NCI-H1105 treated with DMSO at 0.1 percent for 48 hours (cell line): ENCODE data around the gene PCDH9.
"Not testable (repeated sequence)": the region's sequence is repeated elsewhere in the genome, so short reads cannot be mapped to it uniquely, and the experiment has no call there.

Source experiments
- DNase-seq: peaks from one replicate; lab custom pipeline; 2025; lab: John Stamatoyannopoulos, UW

Gene PCDH9

DNA sequence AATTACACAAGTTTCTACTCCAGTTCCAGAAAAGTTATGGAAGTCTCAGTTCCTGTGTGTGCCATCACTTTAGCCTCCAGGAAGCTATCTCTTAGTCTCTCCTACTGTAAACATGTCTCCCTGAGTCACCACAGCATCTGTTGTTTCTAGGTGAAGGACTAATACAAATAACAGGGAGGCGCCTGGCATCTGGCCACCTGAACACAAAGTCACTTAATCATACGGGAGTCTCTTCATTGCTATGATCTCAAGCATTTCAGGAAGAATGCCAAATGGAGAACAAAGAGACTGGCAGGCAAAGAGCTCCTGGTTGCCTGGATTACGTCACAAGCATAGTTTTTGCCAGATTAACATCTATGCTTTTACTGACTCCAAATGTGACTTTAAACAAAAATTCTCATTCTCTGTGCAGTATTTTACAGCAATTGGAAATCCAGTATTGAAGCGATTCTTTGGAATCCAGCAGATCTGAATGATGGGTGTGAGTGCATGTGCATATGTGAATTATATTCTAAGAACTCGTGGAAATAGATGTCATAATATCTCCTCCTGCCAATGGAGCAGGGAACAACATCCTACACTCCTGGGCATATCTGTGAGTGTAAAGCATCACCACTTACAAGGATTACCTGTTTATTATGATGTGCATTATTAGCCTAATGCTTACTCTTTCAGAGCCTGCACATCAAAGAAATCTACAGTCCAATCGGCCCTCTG is 572.8 kb downstream of the PCDH9 start:
- peak; percentile 100 for DNase-seq

DNA sequence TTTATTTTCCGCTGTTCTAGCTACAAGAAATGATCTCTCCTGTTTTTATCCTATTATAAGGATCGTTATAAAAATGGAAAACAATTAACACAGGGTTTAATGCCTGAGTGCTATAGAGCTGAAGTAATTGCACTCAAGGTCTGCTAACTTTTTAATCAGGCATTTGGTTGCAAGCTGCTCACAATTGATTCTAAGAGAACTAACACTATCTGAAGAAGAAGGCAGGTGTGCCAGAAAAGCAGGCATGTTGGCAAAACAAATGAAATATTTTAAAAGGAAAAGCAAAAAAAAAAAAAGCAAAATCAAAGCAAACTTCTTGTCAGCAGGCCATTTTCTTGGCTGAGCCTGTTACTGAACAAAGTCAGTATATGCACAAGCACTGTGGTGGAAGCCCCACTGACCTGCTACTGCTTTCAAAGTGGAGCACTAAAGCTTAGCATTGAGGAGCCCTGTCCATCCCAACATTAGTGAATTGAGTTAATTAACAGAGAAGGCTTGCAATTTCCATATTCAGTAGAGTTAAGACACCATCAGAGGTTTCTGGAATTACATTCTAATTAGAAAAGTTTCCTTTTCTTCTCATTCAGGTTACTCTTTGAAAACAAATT is 574.2 kb downstream of the PCDH9 start:
- DNase-seq, result peak; percentile 94

DNA sequence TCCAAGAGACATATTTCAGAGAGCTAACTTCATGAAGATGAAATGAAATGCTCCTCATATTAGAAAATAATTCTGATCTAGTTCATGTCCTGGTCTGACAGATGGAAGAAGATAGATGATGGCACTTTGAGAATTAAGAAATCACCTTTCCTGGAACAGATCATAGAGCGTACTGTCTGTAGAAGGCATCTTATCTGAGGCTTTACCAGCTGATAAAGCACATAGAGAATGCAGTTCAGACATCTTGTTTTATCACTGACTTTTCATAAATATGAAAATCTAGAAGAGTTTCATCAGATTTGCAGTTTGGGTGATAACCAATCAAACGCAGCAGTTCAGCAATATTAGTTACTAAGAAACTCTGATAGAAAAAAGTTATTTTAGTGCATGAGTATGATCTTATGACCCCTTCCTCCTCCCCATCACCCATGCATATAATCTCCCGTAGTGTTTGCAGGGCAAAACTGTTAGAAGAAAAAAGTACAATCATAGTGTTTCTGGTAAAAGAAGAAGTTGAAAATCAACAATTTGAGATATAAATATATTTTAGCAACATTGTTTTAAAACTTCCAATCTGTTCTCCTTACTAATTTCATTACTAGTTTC is 585.2 kb downstream of the PCDH9 start:
- no peak for DNase-seq

DNA sequence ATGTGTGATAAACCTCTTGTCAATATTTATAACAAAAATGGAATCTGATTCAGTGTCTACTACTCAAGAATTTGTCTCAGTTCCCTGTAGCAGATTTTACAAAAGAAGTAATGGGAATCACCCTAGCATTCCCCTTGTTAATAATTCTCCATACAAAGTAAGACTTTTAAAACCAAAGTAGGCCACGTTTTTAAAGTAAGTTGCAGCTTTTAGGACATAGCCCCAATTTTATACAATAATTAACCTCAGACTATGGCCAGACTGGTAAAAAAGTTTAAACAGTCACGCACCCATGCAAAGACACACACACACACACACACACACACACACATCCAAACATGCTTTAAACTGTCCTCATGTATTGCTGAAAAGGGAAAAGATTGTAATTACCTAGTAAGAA is 589.9 kb downstream of the PCDH9 start:
- no peak for DNase-seq

DNA sequence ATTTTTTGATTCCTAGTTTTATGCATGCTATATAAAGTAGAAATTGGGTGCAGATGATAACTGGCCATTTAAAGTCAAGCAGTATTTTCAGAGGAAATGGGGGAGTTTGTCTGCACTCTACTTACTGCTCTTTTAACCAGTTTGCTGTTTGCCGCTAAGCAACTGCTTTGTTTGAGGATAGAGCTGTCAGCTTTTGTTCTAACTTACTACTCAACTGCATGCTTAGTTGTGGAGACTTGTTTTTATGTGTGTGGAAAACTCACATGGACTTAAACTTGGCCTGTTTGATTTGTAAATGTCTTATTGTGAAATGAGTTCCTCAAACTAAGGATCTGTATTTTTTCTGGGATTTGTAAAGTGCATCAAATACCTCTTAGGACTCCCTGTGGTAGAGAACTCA is 591.1 kb downstream of the PCDH9 start:
- no peak for DNase-seq

DNA sequence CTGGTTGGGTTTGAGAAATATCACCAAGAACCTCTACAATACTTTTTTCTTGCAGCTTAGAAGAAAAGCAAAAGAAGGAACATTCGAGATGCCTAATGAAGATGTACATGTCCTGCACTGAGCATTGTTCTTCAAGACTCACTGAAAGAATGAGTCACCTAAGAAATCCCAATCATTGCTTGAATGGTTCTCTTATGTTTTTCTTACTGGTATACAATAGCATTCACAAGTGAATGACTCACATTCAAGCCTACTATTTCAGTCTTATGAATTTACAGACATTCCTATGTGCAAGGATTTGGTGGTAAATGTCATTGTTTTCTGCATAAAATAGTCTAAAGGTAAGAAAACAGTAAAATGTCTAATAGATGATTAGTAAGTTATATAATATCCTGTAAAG is 594.6 kb downstream of the PCDH9 start:
- no peak for DNase-seq

DNA sequence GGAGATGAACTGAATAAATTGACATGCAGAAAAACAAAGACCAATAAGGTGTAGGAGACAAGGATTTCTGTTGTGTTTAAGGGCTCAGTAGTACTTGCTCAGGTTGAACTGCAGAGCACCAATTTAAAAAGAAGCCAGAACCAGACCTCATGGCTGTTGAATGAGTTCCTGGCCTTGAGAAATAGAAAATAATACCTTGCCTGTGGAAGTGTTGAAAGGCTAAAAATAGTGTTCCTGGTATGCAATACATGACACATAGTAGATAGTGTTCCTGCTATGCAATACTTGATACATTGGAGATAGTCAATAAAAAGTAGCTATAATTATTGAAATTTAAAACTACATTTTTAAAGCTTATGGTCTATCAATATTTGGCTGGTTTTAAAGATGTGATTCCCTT is 595.8 kb downstream of the PCDH9 start:
- no peak for DNase-seq

DNA sequence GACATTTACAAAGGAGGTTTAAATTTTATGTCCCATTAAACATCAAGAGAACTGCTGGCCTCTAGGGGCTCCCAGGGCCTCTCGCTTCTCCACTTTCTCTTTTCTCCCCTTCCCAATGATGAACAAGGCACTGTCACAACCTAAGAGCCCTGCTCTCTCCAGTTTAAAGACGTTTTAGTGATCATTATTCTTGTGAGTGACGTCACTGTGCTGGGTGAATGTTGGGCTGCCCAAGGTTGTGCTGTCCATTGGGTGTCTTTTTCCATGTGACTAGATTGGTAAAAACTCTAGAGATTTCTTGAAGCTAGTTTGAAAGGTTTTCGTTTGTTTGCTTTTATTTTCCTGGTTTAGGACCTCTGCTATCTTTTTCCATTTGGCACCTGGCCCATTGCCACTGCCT is 602.6 kb downstream of the PCDH9 start:
- no peak for DNase-seq

DNA sequence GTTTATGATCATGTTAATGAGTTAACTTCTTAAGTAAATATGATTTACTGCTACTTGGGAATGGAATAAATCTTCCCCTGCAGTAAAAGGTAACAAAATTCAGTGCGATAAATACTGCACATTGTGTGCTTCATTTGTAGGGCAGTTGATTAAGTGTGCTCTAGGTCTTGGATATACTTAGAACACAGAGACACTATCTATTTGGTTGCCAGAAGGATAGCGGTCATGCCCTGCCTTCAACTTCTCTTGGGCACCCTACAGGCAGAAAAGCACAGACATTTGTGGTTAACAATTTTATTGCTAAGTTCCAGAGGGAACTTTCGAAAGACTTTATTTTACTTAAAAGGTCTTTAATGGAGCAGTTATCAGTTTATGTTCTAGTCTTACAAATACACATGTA is 605.8 kb downstream of the PCDH9 start:
- DNase-seq, result no peak

DNA sequence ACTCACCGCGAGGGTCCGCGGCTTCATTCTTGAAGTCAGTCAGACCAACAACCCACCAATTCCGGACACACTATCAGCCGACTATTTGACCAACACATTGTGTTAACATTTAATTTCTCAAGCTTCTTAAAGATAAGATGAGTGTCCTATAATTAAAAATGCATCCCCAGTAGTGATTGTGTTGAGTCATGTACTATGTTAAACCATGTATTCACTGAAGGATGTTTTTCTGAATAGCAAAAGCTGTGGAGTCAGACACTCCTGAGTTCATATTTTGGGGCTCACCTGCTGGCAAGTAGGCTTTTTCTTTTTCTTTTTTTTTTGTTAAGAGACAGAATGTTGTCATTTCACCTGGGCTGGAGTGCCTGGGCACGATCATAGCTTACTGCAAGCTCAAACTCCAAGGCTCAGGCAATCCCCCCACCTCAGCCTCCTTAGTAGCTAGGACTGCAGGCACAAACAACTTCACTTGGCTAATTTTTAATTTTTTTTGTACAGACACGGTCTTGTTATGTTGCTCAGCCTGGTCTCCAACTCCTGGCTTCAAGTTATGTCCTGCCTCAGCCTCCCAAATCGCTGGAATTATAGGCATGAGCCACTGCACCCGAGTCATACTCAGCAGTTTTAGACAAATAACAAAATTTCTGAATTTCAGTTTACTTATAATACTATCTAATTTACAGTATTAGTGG is 606.9 kb downstream of the PCDH9 start:
- no peak for DNase-seq

DNA sequence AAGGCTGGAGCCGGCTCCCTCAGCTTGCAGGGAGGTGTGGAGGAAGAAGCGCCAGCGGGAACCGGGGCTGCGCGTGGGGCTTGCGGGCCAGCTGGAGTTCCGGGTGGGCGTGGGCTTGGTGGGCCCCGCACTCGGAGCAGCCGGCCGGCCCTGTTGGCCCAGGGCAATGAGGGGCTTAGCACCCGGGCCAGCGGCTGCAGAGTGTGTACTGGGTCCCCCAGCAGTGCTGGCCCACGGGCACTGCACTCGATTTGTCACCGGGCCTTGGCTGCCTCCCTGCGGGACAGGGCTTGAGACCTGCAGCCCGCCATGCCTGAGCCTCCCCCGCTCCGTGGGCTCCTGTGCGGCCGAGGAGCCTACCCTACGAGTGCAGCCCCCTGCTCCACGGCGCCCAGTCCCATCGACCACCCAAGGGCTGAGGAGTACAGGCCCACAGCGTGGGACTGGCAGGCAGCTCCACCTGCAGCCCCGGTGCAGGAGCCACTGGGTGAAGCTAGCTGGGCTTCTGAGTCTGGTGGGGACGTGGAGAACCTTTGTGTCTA is 608.2 kb downstream of the PCDH9 start:
- not testable (repeated sequence) for DNase-seq

DNA sequence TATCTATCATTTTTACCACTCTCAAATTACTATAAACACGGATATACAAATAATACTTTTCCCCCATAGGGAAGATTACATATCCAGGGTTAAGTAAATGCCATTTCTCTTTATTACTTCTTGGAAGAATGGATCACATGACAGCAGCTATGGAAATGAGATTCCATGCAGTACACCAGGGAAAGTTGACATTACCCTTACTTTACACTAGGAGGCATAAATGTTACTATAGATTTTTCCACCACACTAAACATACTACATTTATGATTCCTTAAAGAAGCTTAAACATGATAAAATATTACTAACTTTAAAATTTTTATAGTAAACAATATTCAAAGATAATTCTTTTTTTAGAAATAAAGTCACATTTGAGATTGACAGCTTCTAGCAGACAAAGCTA is 611.4 kb downstream of the PCDH9 start:
- peak; percentile 47 for DNase-seq

DNA sequence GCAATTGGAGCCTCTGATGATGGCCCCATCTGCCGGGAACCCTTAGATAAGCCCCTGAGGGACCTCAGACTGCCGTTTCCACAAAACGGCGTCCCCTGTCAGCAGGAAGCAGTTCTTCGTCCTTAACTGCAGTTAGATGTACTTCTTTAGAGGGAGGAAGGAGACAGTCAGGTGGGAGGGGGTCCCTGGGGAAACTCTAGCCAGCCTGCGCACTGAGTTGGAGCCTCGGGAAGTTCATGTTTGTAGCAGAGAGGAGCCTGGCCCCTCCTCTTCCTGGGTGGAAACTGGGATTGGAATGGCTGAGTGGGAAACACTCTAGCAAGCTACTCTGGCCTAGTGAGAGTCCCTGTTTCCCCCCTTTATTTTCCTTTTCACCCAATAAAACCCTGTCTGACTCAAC is 612.4 kb downstream of the PCDH9 start:
- no peak for DNase-seq

DNA sequence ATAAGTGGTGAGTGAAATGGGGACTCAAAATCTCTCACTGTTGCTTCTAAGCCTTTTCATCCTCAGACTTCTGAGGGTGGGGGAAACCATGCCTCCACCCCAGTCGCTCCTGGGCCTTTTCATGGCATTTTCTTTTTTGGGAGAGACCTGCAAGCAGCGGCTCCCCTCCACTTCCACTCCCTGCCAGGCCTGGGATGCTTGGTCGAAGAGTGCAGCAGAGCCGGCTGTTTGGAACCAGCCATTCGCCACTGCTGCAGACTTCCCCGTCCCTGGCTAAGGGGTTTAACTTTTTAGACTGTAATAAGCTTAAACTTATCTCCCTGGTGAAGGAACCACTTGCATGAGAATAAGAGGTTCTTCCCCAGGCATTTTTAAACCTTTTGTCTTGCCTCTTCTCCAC is 617.2 kb downstream of the PCDH9 start:
- DNase-seq, result no peak

DNA sequence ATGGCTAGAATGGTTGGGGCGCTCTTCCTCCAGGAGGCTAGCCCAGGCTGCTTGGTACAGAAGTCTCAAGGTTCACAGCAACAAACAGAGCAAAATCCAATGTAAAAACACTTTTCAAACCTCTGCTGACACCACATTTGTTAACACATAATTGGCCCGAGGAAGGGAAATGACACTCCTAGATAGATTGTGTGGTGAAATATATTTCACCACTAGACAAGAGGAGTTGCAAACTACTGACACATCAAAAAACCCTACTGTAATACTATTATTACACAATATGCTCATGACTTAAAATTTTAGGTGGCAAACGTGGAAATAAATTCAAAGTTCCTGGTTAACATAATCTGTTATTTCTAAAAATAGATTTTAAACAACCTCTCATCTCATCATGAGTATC is 643.6 kb downstream of the PCDH9 start:
- DNase-seq, result no peak

DNA sequence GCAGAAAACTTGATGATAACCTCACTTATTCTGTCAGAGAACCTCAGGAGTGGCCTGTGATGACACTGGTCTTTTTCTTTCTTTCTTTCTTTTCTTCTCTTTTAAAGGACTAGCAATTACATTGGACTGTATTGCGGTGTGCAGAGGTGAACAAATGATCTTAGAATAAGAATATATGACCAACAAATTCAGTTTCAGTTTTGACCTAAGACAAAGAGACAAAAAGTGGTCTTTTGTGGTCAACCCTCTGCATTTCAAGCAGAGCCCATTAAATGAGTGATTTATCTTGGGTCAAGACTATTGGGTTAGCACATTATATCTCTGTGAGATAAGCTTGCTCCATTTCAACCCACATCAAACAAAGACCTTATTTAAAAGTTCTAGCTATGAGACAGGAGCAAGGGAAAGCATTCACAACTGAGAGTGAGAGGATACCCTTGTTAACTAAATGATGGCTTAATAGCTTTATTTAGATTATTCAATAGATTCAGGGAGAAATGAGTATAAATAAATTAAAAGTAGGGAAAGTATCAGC is 644.4 kb downstream of the PCDH9 start:
- DNase-seq, result no peak

DNA sequence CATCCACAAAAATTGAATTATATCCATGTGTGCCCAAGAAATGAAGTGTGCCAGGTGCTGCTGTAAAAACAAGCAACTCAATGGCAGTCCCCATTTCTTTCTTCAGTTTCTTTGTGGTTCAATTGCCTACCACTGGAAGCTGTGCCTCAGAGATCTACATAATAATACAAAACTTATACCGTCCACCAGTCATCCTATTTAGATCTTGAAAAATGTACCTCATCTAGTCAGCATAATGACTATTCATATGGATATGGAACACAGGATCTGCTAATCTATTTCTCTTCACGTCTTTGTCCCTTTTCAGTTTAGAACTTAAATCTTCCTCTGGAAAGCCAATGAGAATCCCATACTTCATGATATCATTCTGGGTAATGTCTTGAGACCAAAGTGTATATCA is 648.5 kb downstream of the PCDH9 start:
- no peak for DNase-seq

DNA sequence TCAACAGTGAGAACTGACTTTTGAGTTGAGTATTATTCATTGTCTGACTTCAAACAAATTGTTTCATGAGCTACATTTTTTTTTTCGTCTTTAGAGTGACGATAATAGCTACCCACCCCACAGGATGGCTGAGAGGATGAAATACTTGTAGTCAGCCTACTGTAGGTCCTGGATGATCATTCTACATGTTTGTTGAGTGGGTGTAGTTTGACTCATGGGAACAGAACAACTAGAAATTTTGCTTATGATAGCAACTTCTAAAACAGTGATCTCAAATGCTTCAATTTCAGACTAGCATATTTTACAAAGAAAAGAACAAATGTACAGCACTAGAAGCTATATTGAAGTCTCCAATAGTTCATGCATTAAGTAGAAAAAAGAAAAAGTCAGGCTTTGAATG is 651.8 kb downstream of the PCDH9 start:
- no peak for DNase-seq

DNA sequence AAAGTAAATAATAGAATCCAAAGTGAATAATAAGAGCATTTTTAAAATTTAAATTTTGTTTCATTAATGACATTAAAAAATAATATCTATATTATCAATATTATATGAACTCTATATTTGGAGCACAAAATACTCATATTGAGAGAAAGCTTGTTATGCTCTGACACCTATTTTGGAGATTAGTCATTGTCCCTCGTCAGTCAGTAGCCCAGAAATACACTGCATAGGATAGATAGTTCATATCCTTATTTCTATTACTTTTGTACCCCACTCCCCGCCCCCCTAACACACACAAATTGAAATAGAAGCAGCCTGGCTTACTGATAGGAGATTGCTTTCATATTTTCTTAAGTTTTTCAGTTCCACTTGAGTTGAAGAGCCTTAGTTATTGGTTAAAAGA is 652.8 kb downstream of the PCDH9 start:
- no peak for DNase-seq

DNA sequence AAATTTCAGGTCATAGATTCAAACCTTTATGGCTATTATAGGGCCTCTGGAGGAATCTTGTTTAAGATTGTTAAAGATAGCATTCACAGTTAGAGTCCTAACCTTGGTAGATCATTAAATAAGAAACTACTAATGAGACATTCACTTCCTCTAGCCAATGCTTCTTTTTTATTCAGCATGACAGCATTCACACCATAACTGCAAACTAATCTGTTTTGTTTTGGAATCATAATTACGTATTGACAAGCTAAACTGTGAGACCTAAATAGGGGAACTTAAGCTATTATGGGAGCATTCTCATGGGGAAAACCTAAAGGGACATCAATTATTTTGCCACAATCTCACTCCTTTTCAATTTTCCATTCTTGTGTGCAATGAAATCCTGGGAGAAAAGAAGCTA is 653.8 kb downstream of the PCDH9 start:
- no peak for DNase-seq

DNA sequence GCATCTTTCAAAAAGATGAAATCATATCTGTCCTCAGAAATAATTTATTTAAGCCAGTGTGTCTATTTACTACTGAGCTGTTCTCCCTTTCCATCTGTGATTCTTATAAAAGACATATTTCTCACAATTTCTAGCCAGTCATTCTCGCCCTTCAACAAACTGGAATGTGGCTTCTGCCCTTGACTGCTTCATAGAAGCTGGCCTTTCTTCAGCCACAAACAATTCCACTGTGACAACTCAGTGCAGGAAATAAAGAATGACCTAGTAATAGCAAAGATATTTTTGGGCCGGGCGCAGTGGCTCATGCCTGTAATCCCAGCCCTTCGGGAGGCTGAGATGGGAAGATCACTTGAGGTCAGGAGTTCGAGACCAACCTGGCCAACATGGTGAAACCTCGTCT is 655.5 kb downstream of the PCDH9 start:
- DNase-seq, result no peak

DNA sequence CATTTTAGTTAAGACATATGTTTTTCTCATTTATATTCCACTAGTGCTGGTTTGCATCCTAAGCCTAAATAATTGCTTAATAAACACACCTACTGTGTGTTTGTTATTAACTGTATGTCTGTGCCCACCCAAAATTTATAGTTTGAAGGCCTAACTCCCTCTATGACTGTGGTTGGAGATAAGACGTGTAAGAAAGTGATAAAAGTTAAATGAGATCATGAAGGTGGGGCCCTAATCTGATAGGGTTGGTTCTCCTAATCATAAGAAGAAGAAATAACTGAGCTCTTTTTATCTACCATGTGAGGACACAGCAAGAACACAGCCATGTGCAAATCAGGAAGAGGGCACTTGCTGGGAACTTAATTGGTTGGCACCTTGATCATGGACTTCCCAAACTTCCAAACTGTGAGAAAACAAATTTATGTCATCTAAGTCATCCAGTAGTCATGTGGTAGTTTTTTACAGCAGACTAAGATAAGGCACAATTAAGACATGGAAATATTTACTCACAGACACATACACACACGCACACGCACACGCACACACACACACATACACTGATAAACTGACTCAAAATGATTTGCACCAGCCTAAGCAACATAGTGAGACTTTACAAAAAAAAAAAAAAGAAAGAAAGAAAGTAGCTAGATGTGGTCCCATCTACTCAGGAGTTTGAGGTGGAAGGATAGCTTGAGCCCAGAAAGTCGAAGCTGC is 662.1 kb downstream of the PCDH9 start:
- DNase-seq, result no peak
